Measurements from ENCODE around the gene GPRC6A. TPM values are rescaled to one million over a fixed set of nuclear protein-coding genes. Genes with fewer than 3 reads are reported as not detected.
"Not testable (repeated sequence)": the region's sequence is repeated elsewhere in the genome, so short reads cannot be mapped to it uniquely, and the experiment has no call there.

GPRC6A gene
- not detected in 2 replicates for total RNA-seq

DNA sequence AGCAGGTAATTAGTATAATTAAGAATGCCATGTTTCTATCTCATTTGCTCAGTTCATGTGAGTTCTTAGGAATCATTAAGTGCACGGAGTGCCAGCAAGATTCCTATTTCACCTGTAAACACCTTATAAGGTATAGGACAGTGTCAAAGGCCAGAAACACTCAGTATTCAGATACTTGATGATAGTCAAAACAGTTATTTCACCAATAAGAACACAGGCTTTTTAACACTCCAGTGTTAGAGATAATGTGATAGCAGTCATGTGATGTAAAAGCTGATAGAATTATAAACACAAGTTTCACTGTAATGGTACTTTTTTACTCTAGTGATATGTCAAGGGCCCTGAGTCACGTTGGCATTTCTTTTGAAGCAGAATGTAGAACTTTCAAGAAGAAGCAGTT is at the start of gene GPRC6A:
Gene GPRC6A (minus strand): TSS at position 101 of the 400 bp plus-strand sequence. CDS start 70 bp downstream, at position 31.
- intact Hi-C loops (cut with micrococcal nuclease): no loop called here
- Mint-ChIP-seq H3K4me1 (ENCODE audit: low read depth) (no peaks in the 10 kb centered on the region), H3K36me3 (ENCODE audit: low read depth) (no peaks in the 10 kb centered on the region), H3K27ac (no peak within 1 kb of the TSS), H3K9me3 (no peaks in the 10 kb centered on the region), H3K4me3 (no peak within 1 kb of the TSS), H3K27me3 (ENCODE audit: insufficient read depth) (peaks cover 1% of the 10 kb centered on the region)
- no peak for DNase-seq (ENCODE audit: low spot score)

GRCh38 chr6:116877743-116878142 is 48.9 kb upstream of the GPRC6A start:
- intact Hi-C loops (cut with micrococcal nuclease): no loop called here
- H3K36me3 Mint-ChIP-seq (ENCODE audit: low read depth): peaks cover 2% of the 10 kb centered on the region
- H3K27me3 Mint-ChIP-seq (ENCODE audit: insufficient read depth): peaks cover 39% of the 10 kb centered on the region
- H3K9me3 Mint-ChIP-seq: no peaks in the 10 kb centered on the region
- H3K27ac Mint-ChIP-seq: no peak overlapping the region
- no peak overlapping the region for H3K4me3 Mint-ChIP-seq
- peaks cover 5% of the 10 kb centered on the region for H3K4me1 Mint-ChIP-seq (ENCODE audit: low read depth)
- no peak for DNase-seq (ENCODE audit: low spot score)

- Mint-ChIP-seq H3K4me1 (ENCODE audit: low read depth) (peaks cover 5% of the 10 kb centered on the region), H3K36me3 (ENCODE audit: low read depth) (peaks cover 2% of the 10 kb centered on the region), H3K27me3 (ENCODE audit: insufficient read depth) (peaks cover 38% of the 10 kb centered on the region), H3K27ac (no peak within 1 kb of the TSS), H3K4me3 (peak within 1 kb of the TSS; percentile 15), H3K9me3 (no peaks in the 10 kb centered on the region)
- intact Hi-C loops (cut with micrococcal nuclease): no loop called here
- DNase-seq (ENCODE audit: low spot score): no peak
Observed at GRCh38 chr6:116876635-116877611, 48.0 kb upstream of the GPRC6A start, which contains the start of gene RFX6. Gene RFX6 (plus strand): TSS chr6:116877242. CDS start chr6:116877276, 34 bp downstream.

DNA sequence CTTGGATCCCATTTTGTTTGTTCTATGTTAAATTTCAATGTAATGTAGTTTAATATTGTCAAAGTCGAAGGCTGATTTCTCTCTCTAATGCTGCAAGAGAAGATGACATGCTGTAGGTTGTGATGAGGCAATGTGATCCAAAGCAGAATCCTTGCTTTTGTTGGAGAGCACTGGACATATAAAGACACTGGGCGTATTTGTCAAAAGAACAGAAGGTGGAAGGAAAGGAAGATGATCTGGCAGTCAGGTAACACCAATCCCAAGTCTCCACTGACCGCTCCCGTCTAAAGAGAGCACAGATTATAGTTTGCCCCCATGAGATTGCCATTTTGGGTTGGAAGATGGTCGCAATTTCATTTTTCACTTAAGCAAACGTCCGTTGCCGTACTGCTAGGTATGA is 47.2 kb upstream of the GPRC6A start:
- Mint-ChIP-seq H3K27me3 (ENCODE audit: insufficient read depth) (peaks cover 38% of the 10 kb centered on the region), H3K4me1 (ENCODE audit: low read depth) (peaks cover 5% of the 10 kb centered on the region), H3K27ac (no peak overlapping the region), H3K36me3 (ENCODE audit: low read depth) (peaks cover 2% of the 10 kb centered on the region), H3K4me3 (no peak overlapping the region), H3K9me3 (no peaks in the 10 kb centered on the region)
- no peak for DNase-seq (ENCODE audit: low spot score)
- intact Hi-C loops (cut with micrococcal nuclease): no loop called here

GRCh38 chr6:116872771-116873170 is 43.9 kb upstream of the GPRC6A start:
- Mint-ChIP-seq H3K4me3 (no peak overlapping the region), H3K9me3 (no peaks in the 10 kb centered on the region), H3K27ac (no peak overlapping the region), H3K27me3 (ENCODE audit: insufficient read depth) (peaks cover 29% of the 10 kb centered on the region), H3K4me1 (ENCODE audit: low read depth) (peaks cover 5% of the 10 kb centered on the region), H3K36me3 (ENCODE audit: low read depth) (peaks cover 2% of the 10 kb centered on the region)
- DNase-seq (ENCODE audit: low spot score): no peak
- intact Hi-C loops (cut with micrococcal nuclease): no loop called here

DNA sequence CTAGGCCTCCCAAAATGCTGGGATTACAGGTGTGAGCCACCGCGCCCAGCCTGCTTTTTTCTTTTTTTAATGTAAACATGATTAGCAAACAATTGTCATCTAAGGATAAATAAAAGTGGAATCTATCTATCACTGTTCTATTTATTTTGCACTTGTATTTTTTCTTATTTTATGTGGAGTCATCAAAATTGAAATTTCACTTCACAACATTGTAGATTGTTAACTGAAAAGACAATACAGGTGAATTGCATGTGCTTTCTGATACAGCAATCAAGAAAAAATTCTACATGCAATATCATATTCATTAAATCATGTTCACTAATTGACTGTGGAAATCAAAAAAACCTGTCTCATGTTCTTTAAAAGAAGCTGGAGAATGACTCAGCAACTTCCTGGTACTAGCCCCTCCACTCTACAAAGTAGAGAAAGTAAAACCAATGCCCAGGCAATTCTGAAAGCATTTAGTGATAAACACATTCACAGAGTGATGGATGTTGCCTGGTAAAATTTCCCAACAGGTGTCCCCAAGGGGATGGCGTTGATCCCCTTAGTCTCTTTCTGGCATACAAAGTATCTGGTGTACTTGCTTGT is 37.5 kb upstream of the GPRC6A start:
- intact Hi-C loops (cut with micrococcal nuclease): no loop called here
- peaks cover 3% of the 10 kb centered on the region for H3K27me3 Mint-ChIP-seq (ENCODE audit: insufficient read depth)
- no peaks in the 10 kb centered on the region for H3K36me3 Mint-ChIP-seq (ENCODE audit: low read depth)
- no peak overlapping the region for H3K4me3 Mint-ChIP-seq
- no peaks in the 10 kb centered on the region for H3K9me3 Mint-ChIP-seq
- H3K27ac Mint-ChIP-seq: no peak overlapping the region
- H3K4me1 Mint-ChIP-seq (ENCODE audit: low read depth): no peaks in the 10 kb centered on the region
- DNase-seq (ENCODE audit: low spot score): no peak

GRCh38 chr6:116859264-116859663 is 30.4 kb upstream of the GPRC6A start:
- H3K4me1 Mint-ChIP-seq (ENCODE audit: low read depth): no peaks in the 10 kb centered on the region
- no peak overlapping the region for H3K4me3 Mint-ChIP-seq
- H3K27me3 Mint-ChIP-seq (ENCODE audit: insufficient read depth): no peaks in the 10 kb centered on the region
- DNase-seq (ENCODE audit: low spot score): no peak
- no peak overlapping the region for H3K27ac Mint-ChIP-seq
- H3K9me3 Mint-ChIP-seq: peaks cover 14% of the 10 kb centered on the region
- intact Hi-C loops (cut with micrococcal nuclease): no loop called here
- no peaks in the 10 kb centered on the region for H3K36me3 Mint-ChIP-seq (ENCODE audit: low read depth)

- DNase-seq (ENCODE audit: low spot score): no peak
- H3K4me3 Mint-ChIP-seq: no peak overlapping the region
- no peaks in the 10 kb centered on the region for H3K4me1 Mint-ChIP-seq (ENCODE audit: low read depth)
- intact Hi-C loops (cut with micrococcal nuclease): no loop called here
- peaks cover 14% of the 10 kb centered on the region for H3K9me3 Mint-ChIP-seq
- no peaks in the 10 kb centered on the region for H3K27me3 Mint-ChIP-seq (ENCODE audit: insufficient read depth)
- no peak overlapping the region for H3K27ac Mint-ChIP-seq
- H3K36me3 Mint-ChIP-seq (ENCODE audit: low read depth): no peaks in the 10 kb centered on the region
Observed at GRCh38 chr6:116858060-116858459, 29.2 kb upstream of the GPRC6A start.

DNA sequence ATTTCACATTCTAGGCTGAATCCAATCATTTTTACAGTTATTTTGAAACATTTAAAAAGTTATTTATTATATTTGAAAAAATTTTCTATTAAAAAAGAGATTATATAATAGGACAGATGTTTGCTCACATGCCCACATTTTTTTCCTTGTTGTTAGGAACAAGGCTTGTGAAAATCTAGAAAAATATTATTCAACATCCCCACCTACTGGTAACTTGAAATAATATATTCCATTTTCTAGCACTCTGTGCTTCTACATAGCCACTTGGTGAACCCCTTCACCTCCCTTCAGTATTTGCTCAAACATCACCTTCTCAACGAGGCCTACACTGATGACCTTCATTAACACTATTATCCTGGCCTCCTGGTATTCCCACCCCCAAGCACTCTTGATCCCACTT is 18.3 kb upstream of the GPRC6A start:
- Mint-ChIP-seq H3K9me3 (no peaks in the 10 kb centered on the region), H3K27ac (no peak overlapping the region), H3K36me3 (ENCODE audit: low read depth) (no peaks in the 10 kb centered on the region), H3K4me3 (no peak overlapping the region), H3K4me1 (ENCODE audit: low read depth) (no peaks in the 10 kb centered on the region), H3K27me3 (ENCODE audit: insufficient read depth) (peaks cover 2% of the 10 kb centered on the region)
- DNase-seq (ENCODE audit: low spot score): no peak
- intact Hi-C loops (cut with micrococcal nuclease): loop anchor here (5.0 kb wide), 1 partner anchor 65 kb away; no protein-coding TSS in a partner anchor

GRCh38 chr6:116842459-116842858 is 13.6 kb upstream of the GPRC6A start:
- DNase-seq (ENCODE audit: low spot score): no peak
- Mint-ChIP-seq H3K27ac (no peak overlapping the region), H3K36me3 (ENCODE audit: low read depth) (no peaks in the 10 kb centered on the region), H3K9me3 (no peaks in the 10 kb centered on the region), H3K4me1 (ENCODE audit: low read depth) (no peaks in the 10 kb centered on the region), H3K4me3 (no peak overlapping the region), H3K27me3 (ENCODE audit: insufficient read depth) (peaks cover 2% of the 10 kb centered on the region)
- intact Hi-C loops (cut with micrococcal nuclease): no loop called here

DNA sequence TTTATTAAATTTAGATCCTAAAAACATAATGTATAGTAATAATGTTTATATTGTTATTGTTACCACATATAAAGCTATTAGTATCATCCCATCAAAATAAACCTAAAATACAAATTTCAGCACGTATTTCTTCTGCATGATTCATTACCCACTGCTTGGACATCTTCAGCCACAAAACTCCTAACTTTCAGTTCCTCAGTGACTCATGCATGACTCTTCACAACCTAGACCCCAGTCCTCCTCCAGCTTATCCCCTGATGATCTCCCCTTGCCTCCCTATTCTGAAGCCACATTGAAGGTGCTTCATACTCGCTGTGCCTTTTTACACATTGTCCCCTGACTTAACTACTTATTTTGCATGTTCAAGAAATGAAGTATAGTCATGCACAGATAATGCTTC is 11.2 kb upstream of the GPRC6A start:
- H3K27ac Mint-ChIP-seq: no peak overlapping the region
- no peaks in the 10 kb centered on the region for H3K9me3 Mint-ChIP-seq
- no peak overlapping the region for H3K4me3 Mint-ChIP-seq
- no peaks in the 10 kb centered on the region for H3K36me3 Mint-ChIP-seq (ENCODE audit: low read depth)
- intact Hi-C loops (cut with micrococcal nuclease): no loop called here
- H3K4me1 Mint-ChIP-seq (ENCODE audit: low read depth): no peaks in the 10 kb centered on the region
- peaks cover under 1% of the 10 kb centered on the region for H3K27me3 Mint-ChIP-seq (ENCODE audit: insufficient read depth)
- DNase-seq (ENCODE audit: low spot score): no peak

DNA sequence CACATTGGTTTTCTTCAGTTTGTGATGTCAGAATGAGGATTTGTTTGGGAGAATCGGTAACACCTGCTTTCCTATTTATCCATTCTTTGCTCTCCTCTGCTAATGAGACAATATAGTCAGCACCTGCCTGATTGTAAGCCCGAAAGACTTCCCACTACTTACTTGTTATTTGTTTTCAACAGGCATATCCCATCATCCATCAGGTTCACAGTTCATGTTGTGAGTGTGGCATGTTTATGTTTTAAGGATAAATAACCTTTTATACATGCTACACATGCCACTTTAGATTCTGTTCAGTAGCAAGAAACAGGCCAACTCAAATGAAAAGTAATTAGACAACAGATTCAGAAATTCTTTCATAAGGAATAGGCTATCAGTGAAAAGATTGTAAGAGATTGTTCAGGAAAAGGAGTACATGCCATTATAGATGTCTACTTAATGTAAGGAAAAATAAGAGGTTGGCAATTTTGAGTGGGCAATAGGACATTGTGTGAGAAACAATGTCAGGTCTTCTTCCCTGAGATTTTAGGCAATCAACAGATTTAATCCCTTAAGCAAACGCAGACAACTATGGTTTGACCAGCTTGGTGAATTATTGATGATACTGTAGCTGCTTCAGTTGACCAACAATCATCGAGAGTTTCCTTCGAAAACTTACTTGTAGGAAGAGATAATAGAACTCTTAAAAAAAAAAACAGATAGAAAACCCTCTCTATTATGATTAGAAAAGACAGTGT is 7.9 kb upstream of the GPRC6A start:
- Mint-ChIP-seq H3K4me3 (no peak overlapping the region), H3K27me3 (ENCODE audit: insufficient read depth) (no peaks in the 10 kb centered on the region), H3K27ac (no peak overlapping the region), H3K36me3 (ENCODE audit: low read depth) (no peaks in the 10 kb centered on the region), H3K9me3 (no peaks in the 10 kb centered on the region), H3K4me1 (ENCODE audit: low read depth) (no peaks in the 10 kb centered on the region)
- no peak for DNase-seq (ENCODE audit: low spot score)
- intact Hi-C loops (cut with micrococcal nuclease): no loop called here

GRCh38 chr6:116834526-116834925 is 5.6 kb upstream of the GPRC6A start:
- DNase-seq (ENCODE audit: low spot score); H3K27ac Mint-ChIP-seq; H3K4me1 Mint-ChIP-seq (ENCODE audit: low read depth); H3K9me3 Mint-ChIP-seq; H3K4me3 Mint-ChIP-seq; H3K36me3 Mint-ChIP-seq (ENCODE audit: low read depth); intact Hi-C loops (cut with micrococcal nuclease); H3K27me3 Mint-ChIP-seq (ENCODE audit: insufficient read depth): not testable (repeated sequence)
